ENCODE measurements around the gene CTDSPL.
A peak's percentile ranks its signal among the peaks of the same experiment; 100 is the strongest.

CTDSPL gene

DNA sequence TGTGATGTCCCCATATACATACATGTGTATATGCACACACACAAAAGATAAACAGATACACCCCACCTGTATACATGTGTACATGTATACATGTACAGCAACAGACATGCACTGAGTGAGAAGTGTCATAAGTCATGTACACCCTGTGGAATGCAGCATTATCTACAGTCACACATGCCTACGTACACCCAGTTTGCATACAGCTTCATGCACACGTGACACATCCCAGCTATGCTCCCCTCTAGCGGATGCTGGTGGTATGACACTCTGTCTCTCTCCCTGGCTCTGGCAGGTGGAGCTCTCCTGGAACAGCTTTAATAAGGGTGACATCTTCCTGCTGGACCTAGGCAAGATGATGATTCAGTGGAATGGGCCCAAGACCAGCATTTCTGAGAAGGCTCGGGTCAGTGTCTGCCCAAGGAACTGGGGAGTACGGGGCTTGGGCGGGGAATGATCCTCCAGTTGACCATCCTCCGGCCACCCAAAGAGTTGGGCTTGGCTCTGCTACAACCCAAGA, 135.2 kb downstream of the CTDSPL start:
- peak; percentile 96 for TF ChIP-seq CTCF (IDR thresholded peaks at IDR 0.05; ENCODE audit: low read depth, low read length, missing control alignments)
- in situ Hi-C loops (cut with HindIII; ENCODE audit: low sequenced_read_pairs), result no loop called here
- no peak overlapping the region for H3K4me3 ChIP-seq (ENCODE audit: low read depth, low read length)
- DNase-seq (ENCODE audit: low read depth), result peak; percentile 54

DNA sequence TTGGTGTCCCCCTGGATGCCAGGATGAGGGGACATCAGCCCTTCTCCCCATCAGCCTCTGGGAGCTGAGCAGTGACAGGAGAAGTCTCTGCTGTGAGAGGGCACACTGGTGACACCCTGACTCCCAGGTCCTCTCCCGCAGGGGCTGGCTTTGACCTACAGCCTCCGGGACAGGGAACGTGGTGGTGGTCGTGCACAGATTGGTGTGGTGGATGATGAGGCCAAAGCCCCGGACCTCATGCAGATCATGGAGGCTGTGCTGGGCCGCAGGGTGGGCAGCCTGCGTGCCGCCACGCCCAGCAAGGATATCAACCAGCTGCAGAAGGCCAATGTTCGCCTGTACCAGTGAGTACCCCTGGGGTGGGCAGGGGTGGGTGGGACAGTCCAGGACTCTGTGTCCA, 135.7 kb downstream of the CTDSPL start:
- no peak for TF ChIP-seq CTCF (IDR thresholded peaks at IDR 0.05; ENCODE audit: low read depth, low read length, missing control alignments)
- in situ Hi-C loops (cut with HindIII; ENCODE audit: low sequenced_read_pairs), result no loop called here

DNA sequence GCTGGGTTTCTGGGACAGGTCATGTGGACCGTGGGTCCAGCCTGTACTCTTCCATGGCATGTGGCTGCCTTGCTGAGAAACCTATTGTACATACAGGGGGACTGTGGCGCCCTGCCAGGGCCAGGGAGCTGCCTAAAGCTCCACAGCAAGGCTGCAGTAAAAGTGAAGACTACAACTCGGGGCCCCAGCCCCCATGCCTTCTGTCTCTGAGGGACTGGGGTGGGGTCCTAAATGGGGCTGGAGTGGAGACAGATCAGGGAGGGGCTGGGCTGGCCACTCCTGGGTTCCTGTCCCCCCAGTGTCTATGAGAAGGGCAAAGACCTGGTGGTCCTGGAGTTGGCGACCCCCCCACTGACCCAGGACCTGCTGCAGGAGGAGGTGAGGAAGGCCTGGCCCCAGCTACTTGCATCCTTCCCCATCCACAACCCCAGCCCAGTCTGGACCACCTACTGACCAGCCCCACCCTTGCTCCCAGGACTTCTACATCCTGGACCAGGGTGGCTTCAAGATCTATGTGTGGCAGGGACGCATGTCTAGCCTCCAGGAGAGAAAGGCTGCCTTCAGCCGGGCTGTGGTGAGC, 136.2 kb downstream of the CTDSPL start:
- in situ Hi-C loops (cut with HindIII; ENCODE audit: low sequenced_read_pairs), result no loop called here
- DNase-seq (ENCODE audit: low read depth), result no peak
- no peak overlapping the region for H3K4me3 ChIP-seq (ENCODE audit: low read depth, low read length)
- no peak for TF ChIP-seq CTCF (IDR thresholded peaks at IDR 0.05; ENCODE audit: low read depth, low read length, missing control alignments)

More for the DNA sequence above, 135.7 kb downstream of the CTDSPL start:
- no peak overlapping the region for H3K4me3 ChIP-seq (ENCODE audit: low read depth, low read length)
- no peak for DNase-seq (ENCODE audit: low read depth)

DNA sequence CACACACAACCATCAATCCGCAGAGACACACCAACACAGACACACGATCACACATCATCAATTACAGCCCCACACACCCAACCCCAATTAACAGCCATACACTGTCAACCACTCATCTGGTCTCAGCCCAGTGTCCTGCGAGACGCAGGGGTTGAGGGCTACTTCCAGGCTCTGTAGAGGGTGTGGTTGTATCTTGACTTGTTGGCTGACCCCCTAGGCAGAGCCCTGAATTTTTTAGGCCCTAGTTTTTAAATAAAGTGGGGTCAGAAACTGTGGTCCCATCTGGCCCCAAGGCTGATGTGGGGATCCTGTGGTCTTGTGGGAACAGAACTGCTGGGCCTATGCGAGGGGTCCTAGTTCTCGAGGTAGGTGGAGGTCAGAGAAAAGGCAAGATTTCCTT, 138.2 kb downstream of the CTDSPL start:
- in situ Hi-C loops (cut with HindIII; ENCODE audit: low sequenced_read_pairs), result no loop called here
- DNase-seq (ENCODE audit: low read depth), result no peak
- no peak overlapping the region for H3K4me3 ChIP-seq (ENCODE audit: low read depth, low read length)
- TF ChIP-seq CTCF (IDR thresholded peaks at IDR 0.05; ENCODE audit: low read depth, low read length, missing control alignments), result no peak

DNA sequence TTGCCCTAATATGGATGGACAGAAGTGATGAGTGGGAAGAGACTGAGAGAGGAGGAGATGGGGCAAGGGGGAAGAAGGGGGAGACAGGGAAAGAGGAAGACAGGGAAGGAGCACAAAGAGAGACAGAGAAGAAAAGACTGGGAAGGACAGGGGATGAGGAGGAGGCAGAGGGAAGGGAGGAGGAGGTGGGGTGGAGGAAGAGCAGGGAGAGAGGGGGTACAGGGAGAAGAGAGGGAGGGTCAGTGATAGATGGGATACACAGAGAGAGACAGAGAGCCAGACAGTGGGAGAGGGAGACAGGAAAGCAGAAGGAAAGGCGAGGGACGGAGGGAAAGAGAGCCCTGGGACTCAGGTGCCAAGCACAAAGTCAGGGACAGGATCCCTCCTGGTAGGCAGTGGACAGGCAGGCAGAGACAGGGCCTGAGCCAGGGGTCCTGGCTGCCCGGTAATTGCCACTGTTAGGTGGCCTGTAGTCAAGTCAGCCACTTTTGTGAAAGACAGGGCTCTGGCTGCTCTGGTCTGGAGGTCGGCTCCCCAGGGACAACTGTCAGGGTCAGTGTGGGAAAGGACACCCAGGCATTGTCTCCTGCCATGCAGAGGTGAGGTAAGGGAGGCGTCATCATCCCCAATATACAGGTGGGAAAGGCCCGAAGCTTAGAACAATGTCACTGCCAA, 138.7 kb downstream of the CTDSPL start:
- DNase-seq (ENCODE audit: low read depth), result no peak
- no peak for TF ChIP-seq CTCF (IDR thresholded peaks at IDR 0.05; ENCODE audit: low read depth, low read length, missing control alignments)
- in situ Hi-C loops (cut with HindIII; ENCODE audit: low sequenced_read_pairs), result no loop called here
- H3K4me3 ChIP-seq (ENCODE audit: low read depth, low read length), result no peak overlapping the region

GRCh38 chr3:38000965-38001455, 139.3 kb downstream of the CTDSPL start:
- no peak for DNase-seq (ENCODE audit: low read depth)
- TF ChIP-seq CTCF (IDR thresholded peaks at IDR 0.05; ENCODE audit: low read depth, low read length, missing control alignments), result no peak
- in situ Hi-C loops (cut with HindIII; ENCODE audit: low sequenced_read_pairs), result no loop called here
- H3K4me3 ChIP-seq (ENCODE audit: low read depth, low read length), result no peak overlapping the region
